Adipocyte (in vitro differentiated cells): ENCODE results near the gene MX1.

Experiments used
- DNase-seq: peaks from one replicate; pipeline ENCODE4 v3.0.0-alpha.2; 2015; ENCODE audit warnings: low read depth
- H3K27me3 ChIP-seq: replicated peaks from 2 replicates; pipeline ENCODE4 v1.7.0; 2013; ENCODE audit warnings: mild to moderate bottlenecking, low read length, moderate library complexity; ENCODE audit not compliant: control insufficient read depth, insufficient read depth
- H3K36me3 ChIP-seq: 2 replicates; pipeline ENCODE4 v1.7.0; 2013; ENCODE audit warnings: low read length, mild to moderate bottlenecking, moderate library complexity; ENCODE audit not compliant: control insufficient read depth, insufficient read depth, severe bottlenecking
- H3K4me1 ChIP-seq: 2 replicates; pipeline ENCODE4 v1.7.0; 2013; ENCODE audit warnings: mild to moderate bottlenecking, low read length, moderate library complexity; ENCODE audit not compliant: control insufficient read depth, insufficient read depth
- H3K4me3 ChIP-seq: 2 replicates; pipeline ENCODE4 v1.7.0; 2013; ENCODE audit warnings: mild to moderate bottlenecking, low read length, moderate library complexity
- H3K9ac ChIP-seq: 2 replicates; pipeline ENCODE4 v1.7.0; 2013; ENCODE audit warnings: mild to moderate bottlenecking, low read length, moderate library complexity
- H3K9me3 ChIP-seq: 2 replicates; pipeline ENCODE4 v1.7.0; 2013; ENCODE audit warnings: mild to moderate bottlenecking, low read length, moderate library complexity; ENCODE audit not compliant: control insufficient read depth

The MX1 gene

DNA sequence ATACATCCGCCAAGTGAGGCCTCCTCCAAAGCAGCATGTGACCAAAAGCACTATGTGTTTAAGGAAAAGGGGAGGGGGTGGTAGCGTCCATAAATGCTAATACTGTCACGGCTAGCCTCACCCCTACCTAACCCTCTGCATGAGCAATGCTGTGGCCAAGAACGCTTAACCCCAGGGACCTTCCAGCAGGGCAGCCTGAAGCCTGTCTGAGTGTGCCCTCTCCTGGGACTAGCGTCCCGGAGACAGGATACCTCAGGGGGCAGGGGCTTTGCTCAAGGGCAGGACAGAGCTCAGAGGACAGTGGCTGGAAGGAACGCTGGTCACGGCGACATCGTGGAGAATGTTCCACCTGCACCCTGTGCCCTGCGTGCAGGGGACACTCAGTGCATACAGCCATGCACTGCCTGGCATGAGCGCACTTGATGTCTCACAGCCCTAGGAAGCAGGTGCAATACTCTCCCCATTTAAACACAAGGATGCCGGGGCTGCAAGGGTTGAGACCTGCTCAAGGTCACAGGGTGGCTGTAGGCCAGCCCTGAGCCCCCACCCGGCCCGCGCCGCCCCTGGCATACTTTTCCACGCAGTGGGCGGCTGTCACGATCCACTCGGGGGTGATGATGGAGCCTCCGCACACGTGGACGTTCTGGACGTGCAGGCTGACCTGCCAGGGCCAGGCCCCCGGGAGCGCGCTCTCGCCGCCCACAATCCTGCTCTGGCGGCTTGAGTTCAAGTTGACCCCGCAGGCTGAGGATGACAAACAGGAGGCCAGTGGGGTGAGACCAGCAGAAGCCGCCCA is 46.9 kb downstream of the MX1 start:
- DNase-seq = no peak
- Histone ChIP-seq H3K4me1 (peaks cover 7% of the 10 kb centered on the region), H3K36me3 (no peaks in the 10 kb centered on the region), H3K4me3 (no peak overlapping the region), H3K27me3 (peaks cover 49% of the 10 kb centered on the region), H3K9me3 (no peaks in the 10 kb centered on the region), H3K9ac (no peak overlapping the region)

DNA sequence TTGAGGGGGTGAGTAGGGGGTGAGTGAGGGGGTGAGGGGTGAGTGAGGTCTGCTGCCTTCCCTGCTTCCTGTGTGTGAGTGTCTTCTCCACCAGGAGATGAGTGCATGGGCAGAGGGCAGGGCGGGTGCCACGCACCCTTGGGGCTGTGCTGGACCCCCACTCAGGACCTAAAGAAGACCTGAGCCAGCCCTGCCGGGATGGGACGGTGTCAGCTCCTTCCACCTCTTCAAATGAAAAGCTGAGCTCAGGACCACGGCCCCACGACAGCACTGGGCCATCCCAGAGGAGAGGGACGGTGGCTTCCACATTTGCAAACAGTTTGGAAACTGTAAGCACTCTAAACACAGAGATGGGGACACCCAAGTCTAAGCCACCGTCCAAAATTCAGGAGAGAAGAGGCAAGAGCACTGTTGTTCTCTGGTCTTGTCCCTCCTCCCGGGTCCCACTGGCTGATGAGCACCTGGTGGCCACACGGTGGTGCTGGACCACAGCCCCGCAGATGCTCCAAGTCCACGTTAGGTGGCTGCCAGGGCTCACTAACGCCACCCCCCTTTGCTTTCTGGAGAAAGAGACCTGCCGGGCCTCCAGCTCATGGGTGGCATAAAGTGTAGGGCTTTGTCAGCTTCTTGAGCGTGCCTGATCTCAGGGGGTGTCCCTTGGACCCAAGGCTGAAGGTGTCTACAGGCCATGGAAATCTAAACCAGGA is 49.8 kb downstream of the MX1 start:
- no peak for DNase-seq
- H3K4me3 ChIP-seq = no peak overlapping the region
- peaks cover 9% of the 10 kb centered on the region for H3K4me1 ChIP-seq
- H3K36me3 ChIP-seq = no peaks in the 10 kb centered on the region
- no peaks in the 10 kb centered on the region for H3K9me3 ChIP-seq
- no peak overlapping the region for H3K9ac ChIP-seq
- peaks cover 40% of the 10 kb centered on the region for H3K27me3 ChIP-seq

DNA sequence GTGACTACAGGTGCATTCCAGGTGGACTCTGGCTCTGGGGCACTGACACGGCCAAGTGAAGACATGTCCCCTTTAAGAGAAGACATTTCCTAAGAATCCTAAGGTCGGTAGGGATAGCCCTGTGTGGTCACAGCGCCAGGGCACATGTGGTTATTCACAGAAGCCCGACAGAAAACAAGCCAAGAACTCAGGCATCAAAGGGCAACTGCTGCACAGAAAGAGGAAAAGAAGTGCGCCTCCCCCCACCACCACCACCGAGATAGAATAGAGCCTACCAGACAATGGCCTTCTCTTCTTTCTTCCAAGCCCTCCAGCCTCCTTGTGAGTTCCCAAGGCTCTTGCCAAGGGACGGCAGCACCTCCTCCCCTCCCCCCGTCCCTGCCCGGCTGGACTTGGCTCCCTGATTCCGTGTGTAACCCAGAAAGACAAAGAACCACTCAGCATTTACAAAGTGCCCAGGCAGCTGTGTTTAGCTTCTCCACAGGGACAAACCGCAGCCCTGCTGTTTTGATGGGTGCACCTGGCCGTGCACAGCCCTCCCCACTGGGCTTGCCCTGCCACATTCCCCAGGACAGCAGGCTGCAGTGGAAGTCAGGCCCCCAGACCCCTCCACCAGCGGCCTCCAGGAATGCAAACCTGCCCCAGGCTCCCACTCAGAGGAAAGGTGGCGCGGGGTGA is 51.7 kb downstream of the MX1 start:
- Histone ChIP-seq H3K4me3 (no peak overlapping the region), H3K27me3 (peaks cover 29% of the 10 kb centered on the region), H3K9ac (no peak overlapping the region), H3K9me3 (no peaks in the 10 kb centered on the region), H3K4me1 (peaks cover 17% of the 10 kb centered on the region), H3K36me3 (no peaks in the 10 kb centered on the region)
- no peak for DNase-seq

DNA sequence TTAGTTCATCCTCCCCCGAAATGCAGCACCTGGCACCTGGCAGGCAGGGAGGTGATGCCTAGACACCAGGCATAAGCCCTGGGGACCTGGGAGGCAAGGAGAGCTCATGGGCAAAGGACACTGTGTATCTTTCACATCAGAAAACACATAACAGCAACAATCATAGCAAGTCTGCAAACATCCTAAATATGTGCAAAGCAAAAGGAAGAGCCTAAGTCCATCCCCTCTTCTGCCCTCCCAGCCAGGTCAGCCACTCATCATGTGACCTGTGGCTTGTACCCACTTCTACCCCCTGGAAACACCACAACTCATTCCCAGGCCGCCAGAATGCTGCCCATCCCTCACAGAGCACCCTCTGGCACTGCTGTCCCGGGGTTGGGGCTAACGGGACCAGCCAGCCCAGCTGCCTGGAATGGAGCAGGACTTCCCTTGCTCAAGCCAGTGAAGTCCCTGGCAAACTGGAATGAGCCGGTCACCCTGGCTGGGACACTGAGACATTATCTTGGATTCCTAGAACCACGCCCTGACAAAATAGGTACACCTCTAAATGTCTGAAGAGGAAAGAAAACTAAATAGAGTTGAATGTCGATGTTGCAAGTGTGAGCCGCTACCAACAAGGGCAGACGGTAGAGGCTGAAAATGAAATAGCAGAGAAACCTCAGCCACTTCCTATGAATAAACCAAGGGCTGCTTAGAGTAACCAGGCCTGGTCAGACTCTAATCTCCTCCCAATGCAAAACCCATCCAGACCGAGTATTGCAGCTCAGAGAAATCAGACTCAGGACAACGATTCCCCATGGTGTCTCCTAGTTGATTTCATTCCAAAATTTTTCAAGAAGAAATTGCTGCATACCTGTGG is 52.5 kb downstream of the MX1 start:
- Histone ChIP-seq H3K9me3 (no peaks in the 10 kb centered on the region), H3K4me3 (no peak overlapping the region), H3K27me3 (peaks cover 27% of the 10 kb centered on the region), H3K4me1 (peaks cover 17% of the 10 kb centered on the region), H3K36me3 (no peaks in the 10 kb centered on the region), H3K9ac (no peak overlapping the region)
- DNase-seq = no peak

DNA sequence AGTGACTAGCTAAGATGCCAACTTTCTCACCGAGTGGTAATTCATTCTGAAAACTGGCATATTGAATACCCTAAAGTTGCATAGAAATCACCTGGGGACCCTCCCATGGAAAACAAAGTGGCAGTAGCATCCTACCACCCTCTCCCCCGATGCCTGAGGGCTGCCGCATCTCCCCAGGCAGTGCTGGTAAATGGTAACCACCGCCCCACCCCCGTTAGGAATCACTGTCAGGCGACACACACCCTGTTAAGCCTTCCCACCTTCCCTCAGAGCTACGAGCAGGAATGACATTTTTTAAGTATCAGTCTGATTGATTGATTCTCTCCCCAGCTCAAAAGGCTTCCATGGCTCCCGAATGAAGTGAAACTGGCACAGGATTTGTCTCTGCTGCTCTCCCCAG is 53.6 kb downstream of the MX1 start:
- peaks cover 17% of the 10 kb centered on the region for H3K4me1 ChIP-seq
- peaks cover 27% of the 10 kb centered on the region for H3K27me3 ChIP-seq
- DNase-seq = no peak
- H3K36me3 ChIP-seq = no peaks in the 10 kb centered on the region
- no peaks in the 10 kb centered on the region for H3K9me3 ChIP-seq
- no peak overlapping the region for H3K9ac ChIP-seq
- H3K4me3 ChIP-seq = no peak overlapping the region

- no peaks in the 10 kb centered on the region for H3K9me3 ChIP-seq
- H3K4me1 ChIP-seq = peaks cover 17% of the 10 kb centered on the region
- peaks cover 27% of the 10 kb centered on the region for H3K27me3 ChIP-seq
- H3K9ac ChIP-seq = no peak overlapping the region
- H3K4me3 ChIP-seq = no peak overlapping the region
- no peaks in the 10 kb centered on the region for H3K36me3 ChIP-seq
- no peak for DNase-seq
Observed at GRCh38 chr21:41480086-41480690, 54.1 kb downstream of the MX1 start.

DNA sequence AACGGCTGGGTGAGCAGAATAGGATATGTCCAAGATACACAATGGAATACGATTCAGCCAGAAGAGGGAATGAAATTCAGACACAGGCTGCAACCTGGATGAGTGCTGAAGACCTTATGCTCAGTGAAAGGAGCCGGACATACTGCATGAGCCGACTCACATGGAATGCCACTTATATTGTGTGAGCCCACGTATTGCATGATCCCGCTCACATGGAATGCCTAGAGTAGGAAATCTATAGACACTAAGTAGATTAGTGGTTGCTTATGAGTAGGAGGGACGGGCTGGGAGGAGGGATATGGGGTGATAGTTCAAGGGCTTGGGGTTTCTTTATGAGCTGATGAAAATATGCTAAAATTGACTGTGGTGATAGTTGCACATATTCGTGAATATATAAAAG is 55.2 kb downstream of the MX1 start:
- no peak overlapping the region for H3K9ac ChIP-seq
- no peak overlapping the region for H3K4me3 ChIP-seq
- peaks cover 17% of the 10 kb centered on the region for H3K4me1 ChIP-seq

GRCh38 chr21:41482301-41482700 is 56.3 kb downstream of the MX1 start:
- Histone ChIP-seq H3K4me3 (no peak overlapping the region), H3K9ac (no peak overlapping the region), H3K9me3 (no peaks in the 10 kb centered on the region), H3K27me3 (peaks cover 17% of the 10 kb centered on the region), H3K4me1 (peaks cover 16% of the 10 kb centered on the region), H3K36me3 (no peaks in the 10 kb centered on the region)
- DNase-seq = peak; percentile 21

More for the DNA sequence above, 55.2 kb downstream of the MX1 start:
- peak; percentile 50 for DNase-seq
- Histone ChIP-seq H3K9me3 (no peaks in the 10 kb centered on the region), H3K36me3 (no peaks in the 10 kb centered on the region), H3K27me3 (peaks cover 23% of the 10 kb centered on the region)

DNA sequence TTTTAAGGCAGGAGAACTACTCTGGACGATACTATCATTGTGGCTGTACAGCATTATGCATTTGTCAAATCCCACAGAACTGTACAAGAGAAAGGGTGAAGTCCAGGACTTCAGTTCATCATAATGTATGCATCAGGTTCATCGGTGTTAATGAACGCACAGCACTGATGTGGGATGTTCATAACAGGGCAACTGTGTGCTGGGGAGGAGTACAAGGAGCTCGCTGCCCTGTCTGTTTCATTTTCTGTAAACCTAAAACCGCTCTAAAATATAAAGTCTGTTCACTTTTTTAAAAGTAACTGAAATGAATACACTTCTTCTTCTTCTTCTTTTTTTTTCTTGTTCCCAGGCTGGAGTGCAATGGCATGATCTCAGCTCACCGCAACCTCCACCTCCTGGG is 56.9 kb downstream of the MX1 start:
- H3K27me3 ChIP-seq = peaks cover 13% of the 10 kb centered on the region
- H3K4me1 ChIP-seq = peaks cover 9% of the 10 kb centered on the region
- no peak for DNase-seq
- H3K9ac ChIP-seq = no peak overlapping the region
- H3K4me3 ChIP-seq = no peak overlapping the region
- H3K36me3 ChIP-seq = no peaks in the 10 kb centered on the region
- no peaks in the 10 kb centered on the region for H3K9me3 ChIP-seq

GRCh38 chr21:41483415-41483814 is 57.4 kb downstream of the MX1 start:
- H3K4me3 ChIP-seq = no peak overlapping the region
- peaks cover 13% of the 10 kb centered on the region for H3K27me3 ChIP-seq
- no peaks in the 10 kb centered on the region for H3K36me3 ChIP-seq
- H3K9me3 ChIP-seq = no peaks in the 10 kb centered on the region
- DNase-seq = no peak
- H3K4me1 ChIP-seq = peaks cover 8% of the 10 kb centered on the region
- no peak overlapping the region for H3K9ac ChIP-seq
